Epithelial cell of proximal tubule (primary cell): ENCODE results near the gene HLA-B. TPM values are rescaled to one million over a fixed set of nuclear protein-coding genes. Genes with fewer than 3 reads are reported as not detected.
"Not testable (repeated sequence)": the region's sequence is repeated elsewhere in the genome, so short reads cannot be mapped to it uniquely, and the experiment has no call there.

Experiments used
- DNase-seq: peaks from one replicate; pipeline ENCODE4 v3.0.0-alpha.2; 2011; ENCODE audit warnings: low read depth
- H3K4me3 ChIP-seq: 2 replicates; pipeline ENCODE4 v1.5.1; 2011; ENCODE audit warnings: low read depth, mild to moderate bottlenecking, low read length
- CTCF ChIP-seq: conservative IDR thresholded peaks from 2 replicates; pipeline ENCODE4 v1.5.1; 2012; ENCODE audit warnings: low read depth, mild to moderate bottlenecking, low read length
- total RNA-seq: library from RNA; depleted of rRNA; stranded (reverse); fragments of >200 nt; gene quantifications from 2 replicates; pipeline ENCODE4 v1.2.3, GENCODE V29; 2015

The HLA-B gene
- 41.2 and 225 TPM in 2 replicates for total RNA-seq

GRCh38 chr6:31356946-31357466, at the start of gene HLA-B:
Gene HLA-B (minus strand): TSS chr6:31357179. CDS start chr6:31357158, 21 bp downstream.
- TF ChIP-seq CTCF, result no peak
- DNase-seq, result peak; percentile 39
- H3K4me3 ChIP-seq, result peak within 1 kb of the TSS; percentile 76

DNA sequence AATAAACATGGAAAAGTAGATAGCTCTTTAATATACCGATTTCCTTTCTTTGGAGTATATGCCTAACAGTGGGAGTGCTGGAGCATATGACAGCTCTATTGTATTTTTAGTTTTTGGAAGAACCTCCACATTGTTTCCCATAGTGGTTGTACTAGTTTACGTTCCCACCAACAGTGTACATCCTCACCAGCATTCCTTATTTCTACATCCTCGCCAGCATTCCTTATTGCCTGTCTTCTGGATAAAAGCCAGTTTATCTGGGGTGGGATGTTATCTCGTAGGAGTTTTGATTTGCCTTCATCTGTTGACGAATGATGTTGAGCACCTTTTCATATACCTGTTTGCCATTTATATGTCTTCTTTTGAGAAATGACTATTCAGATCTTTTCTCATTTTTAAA, 49.0 kb upstream of the HLA-B start:
- H3K4me3 ChIP-seq, result no peak overlapping the region
- no peak for DNase-seq
- TF ChIP-seq CTCF, result no peak

DNA sequence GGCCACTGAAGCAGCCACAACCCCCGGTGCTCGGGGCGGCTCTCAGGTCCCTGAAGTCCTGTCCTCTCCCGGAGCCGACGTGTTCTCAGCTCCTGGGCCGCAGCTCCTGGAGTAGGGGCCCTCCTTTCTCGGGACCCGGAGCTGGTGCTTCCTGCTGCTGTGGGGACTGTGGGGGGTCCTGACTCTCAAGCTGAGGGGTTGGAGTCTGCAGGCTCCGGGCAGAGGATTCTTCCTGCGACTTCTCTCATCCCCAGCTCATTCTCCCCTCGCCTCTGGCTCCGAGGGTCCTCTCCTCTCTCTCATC, 47.0 kb upstream of the HLA-B start:
- DNase-seq, result not testable (repeated sequence)
- H3K4me3 ChIP-seq, result peak overlapping the region; percentile 85

DNA sequence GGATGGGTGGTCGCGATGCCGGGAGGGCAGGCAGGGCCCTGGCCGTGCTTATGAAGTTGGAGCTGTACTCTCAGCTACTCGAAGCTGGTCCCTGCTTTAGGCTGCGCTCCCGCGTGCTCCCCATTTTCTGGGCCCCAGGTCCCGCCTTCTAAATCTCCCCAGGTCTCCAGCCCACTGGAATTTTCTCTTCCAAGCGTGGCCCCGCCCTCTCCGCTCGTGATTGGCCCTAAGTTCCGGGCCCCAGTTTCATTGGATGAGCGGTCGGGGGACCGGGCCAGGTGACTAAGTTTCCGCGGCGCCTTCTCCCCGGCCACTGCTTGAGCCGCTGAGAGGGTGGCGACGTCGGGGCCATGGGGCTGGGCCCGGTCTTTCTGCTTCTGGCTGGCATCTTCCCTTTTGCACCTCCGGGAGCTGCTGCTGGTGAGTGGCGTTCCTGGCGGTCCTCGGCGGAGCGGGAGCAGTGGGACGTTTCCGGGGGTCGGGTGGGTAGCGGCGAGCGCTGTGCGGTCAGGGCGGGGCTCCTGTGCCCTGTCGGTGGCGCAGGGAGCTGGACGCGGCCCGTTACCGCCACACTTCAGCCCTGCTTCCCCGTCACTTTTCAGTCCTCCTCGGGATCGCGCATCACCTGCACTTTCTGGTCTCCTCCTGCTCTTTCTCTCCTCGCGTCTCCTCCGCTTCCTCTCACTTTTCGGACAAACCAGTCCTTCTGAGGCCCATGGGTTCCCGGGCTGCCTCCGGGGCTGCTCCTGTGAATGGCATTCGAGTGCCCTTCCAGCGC, 46.5 kb upstream of the HLA-B start, which contains the start of gene MICA:
Gene MICA, plus strand, starts transcription at position 313 of the 778 bp plus-strand sequence. Its CDS starts 38 bp downstream, at position 351.
- no peak for TF ChIP-seq CTCF
- peak within 1 kb of the TSS; percentile 85 for H3K4me3 ChIP-seq
- DNase-seq, result no peak

GRCh38 chr6:31402324-31403282, 45.6 kb upstream of the HLA-B start:
- no peak for DNase-seq
- peak overlapping the region; percentile 85 for H3K4me3 ChIP-seq
- no peak for TF ChIP-seq CTCF

DNA sequence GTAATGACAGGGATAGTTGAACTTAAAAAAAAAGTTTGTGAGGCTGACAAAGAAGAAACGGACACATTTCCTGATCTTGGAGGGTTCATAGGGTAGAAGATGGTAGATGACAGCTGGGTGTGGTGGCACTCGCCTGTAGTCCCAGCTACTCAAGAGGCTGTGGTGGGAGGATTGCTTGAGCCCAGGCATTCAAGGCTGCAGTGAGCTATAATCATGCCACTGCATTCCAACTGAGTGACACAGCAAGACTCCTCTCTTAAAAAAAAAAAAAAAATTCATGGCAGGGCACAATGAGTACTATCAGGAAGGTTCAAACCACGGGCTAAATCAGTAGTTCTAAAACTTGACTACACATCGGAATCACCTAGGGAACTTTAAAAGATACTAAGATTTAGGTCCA, 44.4 kb upstream of the HLA-B start:
- H3K4me3 ChIP-seq, result peak overlapping the region; percentile 85
- DNase-seq, result peak; percentile 61
- no peak for TF ChIP-seq CTCF
